NT2/D1 (cell line): ENCODE data around the gene TJAP1.

Experiments used
- DNase-seq: peaks from one replicate; pipeline ENCODE4 v3.0.0-alpha.2; 2011; ENCODE audit warnings: low read depth, low spot score
- H3K27me3 ChIP-seq: 2 replicates; pipeline ENCODE4 v1.6.0; 2011; ENCODE audit warnings: mild to moderate bottlenecking; ENCODE audit not compliant: insufficient read length, insufficient read depth
- H3K36me3 ChIP-seq: 2 replicates; pipeline ENCODE4 v1.6.1; 2011; ENCODE audit warnings: mild to moderate bottlenecking, low read length, mixed read lengths; ENCODE audit not compliant: insufficient read depth, insufficient read length
- H3K4me1 ChIP-seq: 2 replicates; pipeline ENCODE4 v1.5.1; 2011; ENCODE audit not compliant: insufficient read depth, insufficient read length
- H3K4me3 ChIP-seq: 2 replicates; pipeline ENCODE4 v1.5.1; 2011; ENCODE audit warnings: low read depth; ENCODE audit not compliant: insufficient read length
- H3K9ac ChIP-seq: 2 replicates; pipeline ENCODE4 v1.6.0; 2011; ENCODE audit warnings: low read depth; ENCODE audit not compliant: insufficient read length
- H3K9me3 ChIP-seq: 2 replicates; pipeline ENCODE4 v1.5.1; 2011; ENCODE audit warnings: mild to moderate bottlenecking, low read length; ENCODE audit not compliant: insufficient read depth
- SUZ12 ChIP-seq: IDR thresholded peaks from 2 replicates; pipeline ENCODE4 v1.6.1; 2011; ENCODE audit not compliant: insufficient read length, insufficient read depth; ENCODE audit errors: extremely low read depth
- YY1 ChIP-seq: IDR thresholded peaks from 2 replicates; pipeline ENCODE4 v1.6.1; 2011; ENCODE audit not compliant: insufficient read length, insufficient read depth
- ZNF274 ChIP-seq: IDR thresholded peaks from 2 replicates; pipeline ENCODE4 v1.6.1; 2011; ENCODE audit warnings: mild to moderate bottlenecking, low read depth, low read length

TJAP1 gene

GRCh38 chr6:43515808-43516207 is 38.4 kb downstream of the TJAP1 start:
- no peaks in the 10 kb centered on the region for H3K27me3 ChIP-seq
- peak overlapping the region; percentile 97 for H3K9ac ChIP-seq
- peak overlapping the region; percentile 99 for H3K4me3 ChIP-seq
- peaks cover 4% of the 10 kb centered on the region for H3K4me1 ChIP-seq
- DNase-seq: no peak
- no peaks in the 10 kb centered on the region for H3K9me3 ChIP-seq
- H3K36me3 ChIP-seq: peaks cover 65% of the 10 kb centered on the region
- TF ChIP-seq YY1 (no peak), ZNF274 (no peak), SUZ12 (no peak)

- no peak for TF ChIP-seq ZNF274
- no peak for TF ChIP-seq SUZ12
- TF ChIP-seq YY1: no peak
- Histone ChIP-seq H3K4me1 (peaks cover 4% of the 10 kb centered on the region), H3K36me3 (peaks cover 65% of the 10 kb centered on the region), H3K27me3 (no peaks in the 10 kb centered on the region), H3K9ac (peak overlapping the region; percentile 97), H3K4me3 (peak overlapping the region; percentile 99), H3K9me3 (no peaks in the 10 kb centered on the region)
- no peak for DNase-seq
Measured at GRCh38 chr6:43516367-43516696, 39.0 kb downstream of the TJAP1 start.

GRCh38 chr6:43516697-43517504 is 39.5 kb downstream of the TJAP1 start, which contains the start of the genes POLR1C and YIPF3:
Gene POLR1C, plus strand, starts transcription at chr6:43517089. Its CDS starts 21 bp downstream, at chr6:43517110.
Gene YIPF3, minus strand, starts transcription at chr6:43516926. Its CDS starts 119 bp downstream, at chr6:43516807.
- TF ChIP-seq ZNF274: no peak
- peak; percentile 64 for TF ChIP-seq YY1
- DNase-seq: peak; percentile 90
- Histone ChIP-seq H3K9ac (peak within 1 kb of the TSS; percentile 97), H3K9me3 (no peaks in the 10 kb centered on the region), H3K4me1 (peaks cover 4% of the 10 kb centered on the region), H3K27me3 (no peaks in the 10 kb centered on the region), H3K36me3 (peaks cover 65% of the 10 kb centered on the region), H3K4me3 (peak within 1 kb of the TSS; percentile 99)

- Histone ChIP-seq H3K27me3 (no peaks in the 10 kb centered on the region), H3K9me3 (no peaks in the 10 kb centered on the region), H3K9ac (peak overlapping the region; percentile 97), H3K4me3 (peak overlapping the region; percentile 99), H3K4me1 (peaks cover 4% of the 10 kb centered on the region), H3K36me3 (peaks cover 65% of the 10 kb centered on the region)
- TF ChIP-seq SUZ12: no peak
- no peak for TF ChIP-seq ZNF274
- no peak for TF ChIP-seq YY1
- DNase-seq: no peak
Measured at GRCh38 chr6:43517505-43518357, 40.4 kb downstream of the TJAP1 start.

- no peak overlapping the region for H3K4me3 ChIP-seq
- peaks cover 68% of the 10 kb centered on the region for H3K36me3 ChIP-seq
- no peaks in the 10 kb centered on the region for H3K27me3 ChIP-seq
- TF ChIP-seq YY1: no peak
- H3K9ac ChIP-seq: no peak overlapping the region
- H3K9me3 ChIP-seq: no peaks in the 10 kb centered on the region
- peaks cover 4% of the 10 kb centered on the region for H3K4me1 ChIP-seq
- no peak for DNase-seq
Measured at GRCh38 chr6:43520097-43520496, 42.7 kb downstream of the TJAP1 start.

GRCh38 chr6:43521836-43522235 is 44.5 kb downstream of the TJAP1 start:
- no peak for DNase-seq
- H3K9ac ChIP-seq: no peak overlapping the region
- H3K4me1 ChIP-seq: no peaks in the 10 kb centered on the region
- H3K27me3 ChIP-seq: no peaks in the 10 kb centered on the region
- TF ChIP-seq YY1 (no peak), SUZ12 (no peak), ZNF274 (no peak)
- H3K4me3 ChIP-seq: no peak overlapping the region
- H3K36me3 ChIP-seq: peaks cover 76% of the 10 kb centered on the region
- H3K9me3 ChIP-seq: no peaks in the 10 kb centered on the region
